Activated B cell treated with CpG ODN at 0.5 μM for 24 hours (primary cell): ENCODE results near the gene MPPED1. TPM values are rescaled to one million over a fixed set of nuclear protein-coding genes. Genes with fewer than 3 reads are reported as not detected.

Source experiments
- ATAC-seq: fragments of 200-7000 bp; cut with Tn5 transposase; one replicate; pipeline ENCODE4 v1.10.0; 2021; ENCODE audit warnings: low read depth, mild to moderate bottlenecking, moderate library complexity
- CTCF ChIA-PET: fragments of 350-600 bp; sonication (Branson Sonifier 250); formaldehyde crosslinking; loops from one replicate; lab custom pipeline; 2021; ENCODE audit warnings: antibody characterized with exemption; lab: Charles Lee
- POLR2A ChIA-PET: fragments of 350-600 bp; sonication (Branson Sonifier 250); formaldehyde crosslinking; loops from one replicate; lab custom pipeline; 2021; ENCODE audit warnings: antibody characterized with exemption; lab: Charles Lee
- DNase-seq: peaks from one replicate; pipeline ENCODE4 v3.0.0; 2022
- H3K27ac Mint-ChIP-seq: one replicate; pipeline ENCODE4 v1.8.0; 2020; ENCODE audit warnings: mixed read lengths
- H3K27me3 Mint-ChIP-seq: one replicate; pipeline ENCODE4 v1.8.0; 2021; ENCODE audit warnings: mixed read lengths
- H3K36me3 Mint-ChIP-seq: one replicate; pipeline ENCODE4 v1.8.0; 2021; ENCODE audit warnings: low read depth, mixed read lengths
- H3K4me1 Mint-ChIP-seq: one replicate; pipeline ENCODE4 v1.8.0; 2021; ENCODE audit warnings: mixed read lengths
- H3K4me3 Mint-ChIP-seq: one replicate; pipeline ENCODE4 v1.8.0; 2020; ENCODE audit warnings: mild to moderate bottlenecking, mixed read lengths
- H3K9me3 Mint-ChIP-seq: one replicate; pipeline ENCODE4 v1.8.0; 2020; ENCODE audit warnings: mixed read lengths
- intact Hi-C: fragments of 100-400 bp; cut with micrococcal nuclease; formaldehyde crosslinking; loops from one replicate; pipeline ENCODE4 v1.15.1; 2024
- total RNA-seq: library from RNA; stranded (reverse); gene quantifications from 2 replicates; pipeline ENCODE4 v1.2.3, GENCODE V29; 2022
- TF ChIP-seq, protein P1 (sequence below): fragments of 200-600 bp; IDR thresholded peaks from one replicate; pipeline ENCODE4 v1.8.0; 2022; ENCODE audit warnings: antibody characterized with exemption, mild to moderate bottlenecking

MPPED1 gene
- total RNA-seq, 1 donor from 2014 or later, result not detected

DNA sequence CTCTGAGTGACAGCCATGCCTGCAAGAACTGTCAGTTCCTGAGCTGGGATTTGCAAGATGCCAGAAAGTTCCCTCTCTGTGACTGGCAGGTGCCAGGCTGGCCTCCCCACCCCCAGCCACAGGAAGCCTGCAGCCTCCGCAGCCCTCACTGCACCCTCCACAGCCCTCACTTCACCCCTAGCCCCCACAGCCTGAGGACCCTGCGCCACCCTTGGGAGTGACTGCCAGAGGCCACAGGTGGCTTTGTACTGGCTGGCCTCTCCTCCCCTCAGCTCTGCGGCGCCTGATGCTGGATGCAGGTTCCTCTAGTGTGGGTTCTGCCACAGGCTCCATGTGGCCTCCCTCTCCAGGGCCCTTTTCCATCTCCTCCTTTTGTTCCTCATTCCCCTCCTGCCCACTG, 28.7 kb downstream of the MPPED1 start:
- ATAC-seq (no peak), DNase-seq (no peak)
- Mint-ChIP-seq H3K27me3 (peaks cover 6% of the 10 kb centered on the region), H3K4me3 (no peak overlapping the region), H3K4me1 (no peaks in the 10 kb centered on the region), H3K27ac (no peak overlapping the region), H3K36me3 (no peaks in the 10 kb centered on the region), H3K9me3 (no peaks in the 10 kb centered on the region)
- intact Hi-C loops, result no loop called here
- CTCF ChIA-PET, result no interaction called here
- POLR2A ChIA-PET, result no interaction called here
- TF ChIP-seq, protein P1, sequence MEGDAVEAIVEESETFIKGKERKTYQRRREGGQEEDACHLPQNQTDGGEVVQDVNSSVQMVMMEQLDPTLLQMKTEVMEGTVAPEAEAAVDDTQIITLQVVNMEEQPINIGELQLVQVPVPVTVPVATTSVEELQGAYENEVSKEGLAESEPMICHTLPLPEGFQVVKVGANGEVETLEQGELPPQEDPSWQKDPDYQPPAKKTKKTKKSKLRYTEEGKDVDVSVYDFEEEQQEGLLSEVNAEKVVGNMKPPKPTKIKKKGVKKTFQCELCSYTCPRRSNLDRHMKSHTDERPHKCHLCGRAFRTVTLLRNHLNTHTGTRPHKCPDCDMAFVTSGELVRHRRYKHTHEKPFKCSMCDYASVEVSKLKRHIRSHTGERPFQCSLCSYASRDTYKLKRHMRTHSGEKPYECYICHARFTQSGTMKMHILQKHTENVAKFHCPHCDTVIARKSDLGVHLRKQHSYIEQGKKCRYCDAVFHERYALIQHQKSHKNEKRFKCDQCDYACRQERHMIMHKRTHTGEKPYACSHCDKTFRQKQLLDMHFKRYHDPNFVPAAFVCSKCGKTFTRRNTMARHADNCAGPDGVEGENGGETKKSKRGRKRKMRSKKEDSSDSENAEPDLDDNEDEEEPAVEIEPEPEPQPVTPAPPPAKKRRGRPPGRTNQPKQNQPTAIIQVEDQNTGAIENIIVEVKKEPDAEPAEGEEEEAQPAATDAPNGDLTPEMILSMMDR, result no peak

DNA sequence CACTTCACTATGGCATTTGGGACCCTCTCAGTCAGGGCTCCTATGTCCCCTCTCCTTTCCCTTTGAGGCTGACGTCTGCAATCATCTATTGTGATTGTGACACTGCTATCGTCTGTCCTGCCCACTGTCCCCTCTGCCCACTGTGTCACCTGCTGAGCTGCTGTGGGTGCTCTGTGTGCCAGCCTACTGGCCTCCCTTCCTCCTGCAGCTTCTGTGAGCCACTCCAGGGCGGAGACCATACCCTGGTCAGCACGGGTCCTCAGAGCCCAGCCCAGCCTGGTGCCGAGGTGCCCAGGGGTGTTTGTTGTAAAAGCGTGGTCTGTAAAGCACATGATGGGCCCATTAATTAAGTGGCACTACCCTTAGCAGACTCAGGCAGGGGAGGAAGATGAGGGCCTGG, 29.4 kb downstream of the MPPED1 start:
- POLR2A ChIA-PET, result no interaction called here
- TF ChIP-seq, protein P1, result no peak
- Mint-ChIP-seq H3K27ac (no peak overlapping the region), H3K4me3 (no peak overlapping the region), H3K4me1 (no peaks in the 10 kb centered on the region), H3K9me3 (no peaks in the 10 kb centered on the region), H3K27me3 (peaks cover 6% of the 10 kb centered on the region), H3K36me3 (no peaks in the 10 kb centered on the region)
- intact Hi-C loops, result no loop called here
- no peak for DNase-seq
- CTCF ChIA-PET, result no interaction called here
- ATAC-seq, result no peak

DNA sequence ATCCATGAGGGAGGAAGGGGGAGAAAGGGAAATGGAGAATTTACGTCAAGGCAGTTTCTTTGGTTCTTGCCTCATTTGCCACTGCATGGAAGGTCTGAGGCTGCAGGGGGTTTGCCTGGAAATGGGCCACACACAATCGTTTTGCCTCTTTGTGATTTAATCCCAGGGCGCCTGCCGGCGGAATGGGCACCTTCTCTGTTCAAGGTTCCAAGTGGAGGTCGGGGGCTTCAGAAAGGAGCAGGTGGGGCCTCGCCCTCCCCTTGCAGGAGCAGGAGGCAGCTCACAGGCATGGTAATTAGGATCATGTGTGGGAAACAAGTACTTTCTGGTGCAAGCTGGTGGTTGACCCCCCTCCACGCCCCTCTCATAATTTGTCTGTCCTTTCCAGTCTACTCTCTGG, 29.9 kb downstream of the MPPED1 start:
- H3K27ac Mint-ChIP-seq, result no peak overlapping the region
- ATAC-seq (no peak), DNase-seq (no peak)
- ChIA-PET POLR2A (no interaction called here), CTCF (no interaction called here)
- no peak overlapping the region for H3K4me3 Mint-ChIP-seq
- no peaks in the 10 kb centered on the region for H3K9me3 Mint-ChIP-seq
- intact Hi-C loops, result no loop called here
- peaks cover 2% of the 10 kb centered on the region for H3K4me1 Mint-ChIP-seq
- peaks cover 7% of the 10 kb centered on the region for H3K27me3 Mint-ChIP-seq
- no peaks in the 10 kb centered on the region for H3K36me3 Mint-ChIP-seq
- TF ChIP-seq, protein P1, result no peak

DNA sequence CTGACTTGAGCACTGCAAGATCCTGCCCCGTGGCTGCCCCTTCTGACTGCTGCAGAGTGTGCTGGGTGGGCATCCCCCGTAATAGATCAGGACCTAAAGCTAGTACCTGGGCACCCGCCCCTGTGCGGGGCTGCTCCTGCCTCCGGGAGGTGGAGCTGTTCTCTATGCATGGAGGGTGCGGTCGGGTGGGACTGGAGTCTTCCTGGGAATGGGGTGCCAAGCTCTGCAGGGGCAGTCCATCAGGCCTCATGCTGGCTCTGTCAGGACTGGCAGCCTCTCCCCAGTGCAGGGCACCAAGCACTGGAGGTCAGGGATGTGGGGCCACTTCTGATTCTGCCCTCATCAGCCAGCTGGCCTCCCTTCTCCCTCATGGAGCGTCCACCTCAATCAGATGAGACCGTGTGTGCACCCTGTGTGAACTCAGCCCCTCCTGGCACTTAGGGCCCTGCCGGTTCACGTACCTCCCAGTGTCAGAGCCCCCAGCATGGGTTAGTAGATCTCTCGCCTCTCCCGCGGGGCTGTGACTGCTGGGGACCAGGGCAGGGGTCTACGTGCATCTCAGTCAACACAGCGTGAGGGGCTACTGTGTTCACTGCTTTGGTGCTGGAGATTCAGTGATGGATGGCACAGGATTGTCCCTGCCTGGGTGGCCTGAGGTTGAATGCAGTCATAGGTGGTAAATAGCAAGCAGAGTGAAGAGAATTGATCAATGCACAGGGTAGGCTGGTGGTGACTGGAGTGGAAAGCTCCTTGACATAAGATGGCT, 30.8 kb downstream of the MPPED1 start:
- H3K27ac Mint-ChIP-seq, result no peak overlapping the region
- no peak overlapping the region for H3K4me3 Mint-ChIP-seq
- intact Hi-C loops, result no loop called here
- ATAC-seq (no peak), DNase-seq (no peak)
- no peaks in the 10 kb centered on the region for H3K9me3 Mint-ChIP-seq
- H3K4me1 Mint-ChIP-seq, result peaks cover 8% of the 10 kb centered on the region
- ChIA-PET POLR2A (no interaction called here), CTCF (no interaction called here)
- H3K27me3 Mint-ChIP-seq, result peaks cover 7% of the 10 kb centered on the region
- no peaks in the 10 kb centered on the region for H3K36me3 Mint-ChIP-seq
- TF ChIP-seq, protein P1, result no peak

DNA sequence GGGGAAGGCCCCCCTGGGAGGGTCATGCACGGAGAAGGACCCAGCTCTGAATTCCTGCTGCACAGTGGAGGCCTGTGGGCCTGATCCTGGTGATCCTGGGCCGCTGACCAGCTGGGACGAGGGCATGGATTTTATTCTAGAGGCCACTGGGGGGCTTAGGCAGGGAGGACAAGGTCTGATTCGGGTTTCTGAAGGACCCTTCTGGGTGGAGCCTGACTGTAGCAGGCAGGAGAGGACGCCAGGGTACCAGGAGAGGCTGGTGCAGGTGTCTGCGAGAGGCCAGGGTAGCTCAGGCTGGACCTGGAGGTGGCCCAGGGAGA, 31.3 kb downstream of the MPPED1 start:
- H3K27ac Mint-ChIP-seq, result no peak overlapping the region
- H3K27me3 Mint-ChIP-seq, result peaks cover 6% of the 10 kb centered on the region
- no peaks in the 10 kb centered on the region for H3K36me3 Mint-ChIP-seq
- DNase-seq (no peak), ATAC-seq (no peak)
- no peak overlapping the region for H3K4me3 Mint-ChIP-seq
- intact Hi-C loops, result no loop called here
- H3K9me3 Mint-ChIP-seq, result no peaks in the 10 kb centered on the region
- H3K4me1 Mint-ChIP-seq, result peaks cover 8% of the 10 kb centered on the region
- TF ChIP-seq, protein P1, result no peak
- ChIA-PET CTCF (no interaction called here), POLR2A (no interaction called here)
